Stimulated activated CD8-positive, alpha-beta memory T cell treated with anti-CD3 and anti-CD28 coated beads, Interleukin-7, amount 100 ng/mL, for 24 hours (primary cell): ENCODE data around the gene CEBPB.
"Not testable (repeated sequence)": the region's sequence is repeated elsewhere in the genome, so short reads cannot be mapped to it uniquely, and the experiment has no call there.

Experiments used
- DNase-seq: peaks from one replicate; pipeline ENCODE4 v3.0.0-alpha.2; 2020; ENCODE audit warnings: low read depth

Gene CEBPB

DNA sequence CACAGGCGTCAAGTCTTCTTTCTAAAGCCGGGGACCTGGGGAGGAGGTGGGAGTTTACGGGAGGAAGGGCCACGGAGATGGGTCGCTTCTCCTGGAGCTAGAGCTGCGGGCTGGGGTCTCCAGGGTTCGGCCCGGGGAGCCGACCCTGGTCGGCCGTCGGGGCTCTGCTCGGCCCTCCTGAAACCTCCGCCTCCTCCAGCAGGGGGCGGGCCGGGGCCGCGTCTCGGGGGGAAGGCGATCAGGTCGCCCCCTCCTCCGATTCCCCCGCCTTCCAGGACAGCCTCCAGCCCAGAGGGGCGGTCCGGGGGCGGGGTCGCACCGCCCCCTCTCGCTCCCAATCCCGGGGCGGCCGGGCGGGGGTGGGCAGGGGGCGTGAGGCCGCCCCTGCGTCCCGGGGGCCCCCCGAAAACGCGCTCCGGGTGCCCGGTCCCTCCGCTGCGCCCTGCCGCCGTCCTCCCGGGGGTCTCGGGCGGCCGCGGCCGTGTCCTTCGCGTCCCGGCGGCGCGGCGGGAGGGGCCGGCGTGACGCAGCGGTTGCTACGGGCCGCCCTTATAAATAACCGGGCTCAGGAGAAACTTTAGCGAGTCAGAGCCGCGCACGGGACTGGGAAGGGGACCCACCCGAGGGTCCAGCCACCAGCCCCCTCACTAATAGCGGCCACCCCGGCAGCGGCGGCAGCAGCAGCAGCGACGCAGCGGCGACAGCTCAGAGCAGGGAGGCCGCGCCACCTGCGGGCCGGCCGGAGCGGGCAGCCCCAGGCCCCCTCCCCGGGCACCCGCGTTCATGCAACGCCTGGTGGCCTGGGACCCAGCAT, at the start of gene CEBPB:
CEBPB (plus strand) TSS at position 580 of the 814 bp plus-strand sequence; CDS start at position 784, 204 bp downstream.
- peak; percentile 67 for DNase-seq

DNA sequence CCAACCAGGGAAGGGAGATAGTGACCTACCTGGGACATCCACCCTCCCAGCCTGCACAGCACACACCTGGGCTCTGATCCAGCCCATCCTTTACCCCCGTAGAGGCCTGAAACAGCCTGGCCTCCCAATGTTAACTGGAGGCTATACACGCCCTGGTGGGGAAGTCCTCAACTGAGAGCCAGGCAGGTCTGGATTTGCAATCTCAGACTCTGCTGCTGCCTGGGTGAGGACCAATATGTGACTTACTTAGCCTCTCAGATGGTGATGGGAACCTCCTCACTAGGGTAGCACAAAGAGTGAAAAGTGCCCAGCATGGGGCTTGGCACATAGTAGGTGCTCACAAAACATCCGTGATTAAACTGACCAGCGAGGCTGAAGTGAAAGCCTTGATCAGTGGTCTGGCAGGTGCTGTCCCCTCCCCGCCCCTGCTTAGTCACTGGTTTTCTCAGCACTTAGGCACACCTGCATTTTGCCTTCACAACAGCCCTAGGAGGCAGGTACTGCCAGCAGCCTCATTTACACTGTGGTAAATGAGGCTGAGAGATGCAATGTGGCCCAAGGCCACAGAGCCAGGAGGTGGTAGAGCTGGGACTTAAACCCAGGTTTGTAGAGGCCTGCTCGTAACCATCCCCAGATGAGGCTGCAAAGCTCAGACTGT, 49.5 kb upstream of the CEBPB start:
- DNase-seq, result no peak

DNA sequence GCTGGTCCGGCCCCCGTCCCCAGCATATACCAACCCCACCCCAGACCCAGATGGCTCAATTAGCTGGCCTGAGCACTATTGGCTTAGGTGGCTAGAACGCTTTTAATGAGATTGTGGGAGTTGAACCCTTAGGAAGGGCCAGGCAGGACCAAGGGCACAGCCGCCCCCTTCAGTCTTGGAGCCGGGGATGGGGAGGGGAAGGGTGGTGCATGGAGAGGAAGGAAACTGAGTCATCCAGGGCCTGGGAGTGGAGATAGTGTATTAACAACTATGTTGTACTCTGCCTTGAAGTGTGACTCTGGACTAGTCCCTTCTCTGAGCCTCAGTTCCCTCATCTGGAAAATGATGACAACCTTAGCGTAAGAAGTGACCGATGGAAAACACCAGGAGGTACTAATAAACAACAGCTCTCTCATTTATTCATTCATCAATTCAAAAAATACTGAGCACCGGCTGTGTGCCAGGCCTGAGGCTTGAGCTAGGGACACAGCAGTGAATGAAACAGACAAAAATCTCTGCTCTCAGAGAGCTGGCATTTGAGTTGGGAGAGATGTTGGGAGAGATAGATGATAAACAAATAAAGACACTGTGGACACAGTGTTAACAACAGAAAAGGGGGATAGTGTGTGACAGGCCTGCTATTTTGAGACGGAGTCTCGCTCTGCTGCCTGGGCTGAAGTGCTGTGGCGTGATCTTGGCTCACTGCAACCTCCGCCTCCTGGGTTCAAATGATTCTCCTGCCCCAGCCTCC, 48.6 kb upstream of the CEBPB start:
- DNase-seq, result no peak

DNA sequence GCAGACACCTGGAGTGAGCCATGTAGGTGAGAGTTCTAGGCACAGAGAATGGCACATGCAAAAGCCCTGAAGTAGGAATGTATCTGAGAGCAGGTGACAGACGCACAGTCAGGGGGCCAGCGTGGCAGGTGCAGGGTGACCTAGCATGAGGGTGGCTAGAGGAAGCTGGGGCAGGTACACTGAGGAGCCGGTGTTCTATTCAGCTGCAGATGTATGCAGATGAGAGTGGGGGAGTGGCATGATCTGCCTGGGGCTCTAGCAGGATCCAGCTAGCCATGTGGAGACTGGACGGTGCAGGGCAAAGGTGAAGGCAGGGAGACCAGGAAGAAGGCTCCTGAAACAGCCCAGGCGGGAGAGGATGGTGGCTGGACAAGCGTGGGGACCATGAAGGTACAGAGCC, 47.8 kb upstream of the CEBPB start:
- DNase-seq, result no peak

DNA sequence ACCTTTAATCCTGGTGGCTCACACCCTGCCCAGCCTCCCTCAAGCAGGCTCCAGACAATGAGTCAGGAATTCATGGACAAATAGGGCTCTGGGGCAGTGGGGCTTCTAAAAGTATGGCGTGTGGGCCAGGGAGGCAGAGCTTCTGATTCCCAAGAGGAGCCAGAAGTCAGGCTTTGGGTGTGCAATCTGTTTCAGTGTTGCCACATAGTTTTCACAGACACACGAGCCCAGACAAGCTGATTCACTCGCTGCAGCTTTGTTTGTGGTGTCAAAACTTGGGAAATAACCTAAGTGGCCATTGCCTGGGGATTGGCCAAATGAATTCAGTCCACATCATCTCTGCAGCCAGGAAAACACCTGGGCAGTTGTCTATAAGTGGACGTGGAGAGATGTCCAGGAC, 46.3 kb upstream of the CEBPB start:
- DNase-seq, result no peak

DNA sequence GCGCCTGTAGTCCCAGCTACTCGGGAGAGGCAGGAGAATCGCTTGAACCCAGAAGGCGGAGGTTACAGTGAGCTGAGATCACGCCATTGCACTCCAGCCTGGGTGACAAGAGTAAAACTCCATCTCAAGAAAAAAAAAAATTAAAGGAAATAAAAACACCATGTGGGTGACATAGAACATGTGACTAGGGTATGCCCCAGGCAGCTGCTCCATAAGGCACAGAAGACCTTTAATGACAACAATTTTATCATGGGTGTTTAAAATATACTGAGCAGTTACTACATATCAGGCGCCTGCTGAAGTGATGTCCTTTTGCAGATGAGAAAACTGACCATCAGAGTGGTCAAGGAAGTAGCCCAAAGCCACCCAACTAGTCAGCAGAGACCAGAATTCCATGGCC, 45.1 kb upstream of the CEBPB start:
- DNase-seq, result no peak

DNA sequence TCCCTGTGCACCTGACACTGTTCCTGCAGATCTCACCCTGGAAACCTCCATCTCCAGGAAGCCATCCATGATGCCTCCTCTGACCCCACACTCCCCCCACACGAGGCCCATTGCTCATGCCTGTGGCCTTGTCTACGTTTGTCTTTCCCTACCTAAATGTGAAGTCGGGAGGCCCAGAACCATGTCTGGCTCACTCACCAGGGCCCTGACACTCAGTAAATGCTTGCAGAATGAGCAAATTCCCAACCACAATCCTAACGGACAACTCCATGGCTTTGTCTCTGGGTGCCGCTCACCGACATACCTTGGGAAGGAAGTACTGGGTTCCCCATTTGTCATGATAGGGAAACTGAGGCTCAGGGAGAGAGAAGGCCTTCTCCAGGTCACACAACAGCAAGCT, 44.4 kb upstream of the CEBPB start:
- no peak for DNase-seq

DNA sequence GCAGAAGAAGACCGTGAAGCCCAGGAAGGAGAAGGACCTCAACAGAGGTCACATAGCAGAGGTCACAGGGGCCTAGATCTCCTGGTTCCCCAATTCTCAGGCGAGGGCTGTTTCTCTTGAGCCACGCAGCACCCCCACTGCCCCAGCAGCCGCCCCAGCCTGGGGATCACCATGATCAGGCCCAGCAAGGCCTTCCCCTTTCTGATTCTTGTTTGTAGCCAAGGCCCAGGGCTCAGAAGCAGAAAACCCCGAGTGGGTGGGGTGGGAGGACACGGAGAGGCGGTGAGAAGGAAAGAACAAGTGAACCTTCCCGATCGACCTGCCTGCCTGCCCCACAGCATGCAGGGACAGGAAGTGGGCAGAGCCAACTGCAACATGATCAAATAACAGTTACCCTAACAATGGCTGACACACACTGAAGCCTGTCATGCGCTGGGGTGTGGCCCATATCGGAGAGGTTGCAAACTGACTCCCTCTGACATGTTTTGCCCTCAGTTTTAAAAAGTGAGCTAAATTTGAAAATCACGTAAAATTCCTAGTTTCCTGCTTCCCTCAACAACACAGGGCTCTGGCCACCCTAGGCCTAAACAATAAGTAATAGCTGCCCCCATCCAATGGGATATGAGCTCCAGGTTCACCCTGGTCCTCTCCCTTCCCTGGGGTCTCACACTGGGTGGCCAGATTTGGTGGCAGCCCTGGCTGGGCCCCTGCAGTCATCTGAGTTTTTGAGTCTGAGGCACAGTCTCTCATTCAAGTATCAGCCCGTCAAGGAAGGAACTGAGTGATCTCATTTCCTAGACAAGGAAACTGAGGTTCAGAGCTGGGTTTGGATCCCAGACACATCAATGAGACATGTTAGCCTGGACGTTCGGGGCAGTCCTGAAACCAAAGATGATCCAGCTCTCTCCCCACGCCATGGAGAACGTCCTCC, 43.6 kb upstream of the CEBPB start:
- peak; percentile 31 for DNase-seq

DNA sequence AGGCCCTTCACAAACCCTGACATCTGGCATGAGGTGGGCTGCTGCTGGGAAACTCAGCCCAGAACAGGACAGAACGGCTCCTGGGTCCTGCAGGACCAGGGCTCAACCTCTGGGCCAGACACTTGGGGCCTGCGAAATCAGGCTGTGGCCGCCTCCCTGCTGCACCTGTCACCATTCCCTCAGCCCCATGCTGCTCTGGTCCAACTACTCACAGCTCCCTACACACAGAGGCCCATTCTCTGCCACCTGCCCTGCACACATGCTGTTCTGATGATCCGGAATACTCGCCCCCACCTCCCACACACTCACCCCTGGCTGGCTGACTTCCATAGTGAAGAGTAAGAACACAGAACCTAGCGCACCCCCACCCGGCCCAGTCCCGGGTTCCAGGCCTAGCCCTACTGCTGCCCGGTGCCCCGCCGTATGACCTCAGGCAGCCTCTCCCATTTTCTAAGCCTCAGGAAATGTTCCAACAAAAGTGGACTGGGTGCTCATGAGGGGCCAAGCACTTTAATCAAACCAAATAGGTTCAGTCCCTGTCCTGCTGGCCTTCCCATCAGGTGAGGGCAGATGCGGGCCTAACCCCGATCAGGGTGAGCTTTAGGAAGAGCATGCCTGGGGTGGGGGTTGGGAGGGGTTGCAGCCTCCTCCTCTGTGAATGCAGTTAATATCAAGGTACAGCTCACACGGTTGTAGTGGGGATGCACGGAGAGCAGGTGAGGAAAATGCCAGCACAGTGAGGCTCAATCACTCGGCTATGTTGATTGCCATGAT, 41.0 kb upstream of the CEBPB start:
- DNase-seq, result no peak

DNA sequence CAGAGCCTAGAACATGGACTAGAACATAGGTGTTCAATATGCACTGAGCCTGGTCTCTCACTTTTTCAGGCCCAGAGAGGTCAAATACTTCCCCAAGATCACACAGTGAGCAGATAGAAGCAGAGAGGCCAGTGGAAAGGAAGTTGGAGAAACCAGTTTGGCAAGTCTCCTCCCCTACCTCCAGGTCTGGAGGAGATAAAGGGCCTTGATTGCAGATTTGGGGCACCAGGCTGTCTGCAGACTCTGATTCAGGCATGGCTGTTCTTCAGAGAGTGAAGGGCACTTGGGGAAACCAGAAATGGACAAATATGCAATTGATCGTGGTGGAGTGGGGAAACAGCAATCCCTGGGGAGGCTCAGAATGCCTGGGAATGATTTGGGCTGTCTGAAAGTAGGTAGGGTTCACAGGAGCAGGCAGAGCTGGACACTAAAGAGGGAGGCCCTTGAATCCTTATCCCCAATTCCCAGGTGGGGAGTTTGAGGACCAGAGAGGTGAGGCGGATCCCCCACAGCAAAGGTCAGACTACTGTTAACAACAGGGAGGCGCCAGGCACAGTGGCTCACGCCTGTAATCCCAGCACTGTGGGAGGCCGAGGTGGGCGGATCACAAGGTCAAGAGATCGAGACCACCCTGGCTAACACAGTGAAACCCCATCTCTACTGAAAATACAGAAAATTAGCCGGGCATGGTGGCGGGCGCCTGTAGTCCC, 39.4 kb upstream of the CEBPB start:
- no peak for DNase-seq

DNA sequence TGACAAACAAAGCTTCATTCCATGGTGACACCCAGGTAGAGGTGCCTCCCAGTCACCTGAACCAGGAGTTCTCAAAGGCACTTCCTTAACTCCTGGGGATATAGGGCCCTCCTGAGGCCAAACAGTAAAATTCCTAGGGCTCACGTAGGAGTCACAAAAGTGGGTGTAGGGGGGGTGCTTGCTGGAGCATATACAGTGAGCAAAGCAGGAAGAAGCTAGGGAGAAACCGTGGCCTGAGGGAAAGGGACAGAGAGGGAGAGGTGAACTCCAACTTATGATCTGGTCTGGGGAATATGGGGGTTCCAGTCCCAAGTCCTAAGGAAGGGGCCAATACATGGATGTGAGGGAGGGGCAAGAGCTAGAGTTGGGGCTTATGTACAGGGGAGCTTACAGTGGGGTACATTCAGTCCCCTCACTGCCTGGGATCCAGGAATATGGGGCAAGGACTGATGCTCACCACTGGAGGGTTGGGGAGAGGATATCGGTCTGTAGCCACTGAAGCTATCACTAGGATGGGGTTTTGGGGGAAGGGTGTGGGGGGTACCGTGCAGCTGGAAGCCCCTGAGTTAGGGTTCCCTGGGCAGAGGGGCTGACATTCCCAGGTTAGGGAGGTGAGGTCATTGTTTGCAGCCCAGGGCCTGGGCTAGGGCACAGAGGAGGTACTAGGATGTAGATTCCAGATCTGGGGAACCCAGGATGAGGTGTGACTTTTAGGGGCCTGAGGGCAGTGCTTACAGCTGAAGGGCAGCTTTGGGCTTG, 38.1 kb upstream of the CEBPB start:
- DNase-seq, result no peak

DNA sequence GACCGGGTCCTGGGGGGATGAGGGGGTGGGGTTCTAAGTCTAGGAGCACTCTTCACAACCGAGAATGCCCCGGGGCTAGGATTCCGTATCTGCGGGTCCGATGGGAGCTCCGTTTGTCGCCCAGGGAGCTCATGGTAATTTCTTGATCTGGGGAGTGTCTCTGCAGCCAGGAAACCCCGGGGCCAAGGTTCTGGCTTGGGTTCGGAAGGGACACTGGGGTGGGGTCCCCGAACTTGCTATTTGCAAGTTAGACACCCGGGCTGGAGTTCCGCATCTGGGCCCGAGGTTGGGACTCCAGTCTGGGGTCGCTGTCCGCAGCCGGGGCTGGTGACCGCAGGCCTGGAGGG, 37.5 kb upstream of the CEBPB start:
- no peak for DNase-seq

DNA sequence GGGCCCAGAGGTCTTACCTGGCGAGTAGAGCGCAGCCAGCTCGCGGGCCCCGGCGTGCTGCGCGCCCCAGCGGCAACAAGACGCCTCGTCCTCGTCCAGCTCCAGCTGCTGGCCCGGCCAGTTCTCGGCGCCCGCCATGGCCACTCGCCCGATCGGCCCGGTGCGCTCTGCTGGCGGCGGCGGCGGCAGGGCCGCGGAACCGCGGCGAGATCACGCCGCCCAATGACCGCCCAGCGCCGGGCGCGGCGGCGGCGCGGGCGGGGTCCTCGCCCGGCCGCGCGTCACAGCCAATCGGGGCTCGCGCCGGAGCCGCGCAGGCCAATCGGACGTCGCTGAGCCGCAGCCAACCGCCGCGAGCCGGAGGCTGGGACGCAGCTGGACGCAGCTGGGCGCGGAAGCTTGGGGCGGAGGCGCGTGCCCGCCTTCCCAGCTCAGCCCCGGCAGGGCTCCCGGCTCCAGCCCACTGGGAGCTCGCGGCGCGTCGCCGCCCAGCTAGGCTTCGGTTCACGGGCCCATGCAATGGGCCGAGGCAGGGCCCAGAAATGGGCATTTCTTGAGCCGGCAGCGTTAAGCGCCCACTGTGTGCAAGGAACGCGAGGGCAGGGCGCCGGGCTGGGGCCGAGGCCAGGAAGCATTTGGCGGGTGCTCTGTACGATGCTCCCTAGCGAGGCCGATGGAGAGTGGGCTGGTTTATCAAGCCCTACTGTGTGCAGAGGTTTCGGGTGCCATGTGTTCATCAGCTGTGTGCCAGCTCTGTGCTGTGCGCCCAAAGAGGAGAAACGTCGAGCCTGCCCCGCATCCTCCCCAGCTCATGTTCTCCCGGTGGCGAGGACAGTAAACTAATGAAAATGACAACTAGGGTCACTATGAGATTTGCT, 36.9 kb upstream of the CEBPB start, which contains the start of gene PEDS1:
PEDS1 (minus strand) TSS at position 224 of the 878 bp plus-strand sequence; CDS start at position 138, 86 bp downstream.
- peak; percentile 63 for DNase-seq

DNA sequence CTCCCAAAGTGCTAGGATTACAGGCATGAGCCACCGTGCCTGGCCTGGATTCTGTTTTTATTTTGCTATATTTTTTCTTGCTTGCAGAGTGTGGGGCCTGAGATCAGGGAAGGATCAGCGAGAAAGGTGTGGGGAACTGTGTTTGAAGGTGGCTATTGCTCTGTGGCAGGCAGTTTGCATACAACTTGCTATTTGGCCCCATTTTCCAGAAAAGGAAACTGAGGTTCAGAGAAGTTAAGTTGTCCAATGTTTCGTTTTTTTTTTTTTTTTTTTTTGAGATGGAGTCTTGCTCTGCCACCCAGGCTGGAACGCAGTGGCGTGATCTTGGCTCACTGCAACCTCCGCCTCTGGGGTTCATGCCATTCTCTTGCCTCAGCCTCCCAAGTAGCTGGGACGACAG, 29.1 kb upstream of the CEBPB start:
- not testable (repeated sequence) for DNase-seq

DNA sequence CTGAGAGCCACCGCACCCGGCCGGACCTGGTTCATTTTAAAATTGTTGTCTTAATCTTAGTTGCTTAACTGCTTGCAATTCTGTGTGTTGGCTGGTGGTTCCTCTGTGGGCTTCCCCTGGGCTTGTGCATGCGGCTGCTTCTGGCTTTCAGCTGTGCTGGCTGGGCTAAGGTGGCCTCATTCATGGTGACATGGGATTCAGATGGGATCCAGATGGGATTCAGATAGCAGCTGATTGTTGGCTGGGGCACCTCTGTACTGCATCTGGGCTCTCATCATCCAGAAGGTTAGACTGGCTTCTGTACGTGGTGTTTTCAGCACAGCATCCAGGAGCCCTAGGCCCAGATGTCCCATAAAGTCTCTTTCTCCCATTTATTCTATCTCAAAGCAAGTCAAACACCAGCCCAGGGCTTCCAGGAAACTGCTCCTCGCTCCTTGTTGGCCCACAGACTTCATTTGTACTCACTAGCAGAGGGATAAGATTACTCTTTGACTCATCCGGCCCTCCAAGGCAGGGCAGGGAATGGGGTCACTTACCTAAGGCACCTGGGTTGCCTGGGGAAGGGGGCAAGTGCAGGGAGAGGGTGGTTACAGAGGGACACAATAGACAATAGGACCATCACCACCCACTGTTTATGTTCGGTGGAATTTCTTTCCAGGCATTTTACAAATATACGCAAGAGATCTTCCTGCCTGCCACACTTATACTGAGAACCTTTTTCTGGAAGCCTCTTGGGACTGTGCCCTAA, 26.9 kb upstream of the CEBPB start:
- no peak for DNase-seq

DNA sequence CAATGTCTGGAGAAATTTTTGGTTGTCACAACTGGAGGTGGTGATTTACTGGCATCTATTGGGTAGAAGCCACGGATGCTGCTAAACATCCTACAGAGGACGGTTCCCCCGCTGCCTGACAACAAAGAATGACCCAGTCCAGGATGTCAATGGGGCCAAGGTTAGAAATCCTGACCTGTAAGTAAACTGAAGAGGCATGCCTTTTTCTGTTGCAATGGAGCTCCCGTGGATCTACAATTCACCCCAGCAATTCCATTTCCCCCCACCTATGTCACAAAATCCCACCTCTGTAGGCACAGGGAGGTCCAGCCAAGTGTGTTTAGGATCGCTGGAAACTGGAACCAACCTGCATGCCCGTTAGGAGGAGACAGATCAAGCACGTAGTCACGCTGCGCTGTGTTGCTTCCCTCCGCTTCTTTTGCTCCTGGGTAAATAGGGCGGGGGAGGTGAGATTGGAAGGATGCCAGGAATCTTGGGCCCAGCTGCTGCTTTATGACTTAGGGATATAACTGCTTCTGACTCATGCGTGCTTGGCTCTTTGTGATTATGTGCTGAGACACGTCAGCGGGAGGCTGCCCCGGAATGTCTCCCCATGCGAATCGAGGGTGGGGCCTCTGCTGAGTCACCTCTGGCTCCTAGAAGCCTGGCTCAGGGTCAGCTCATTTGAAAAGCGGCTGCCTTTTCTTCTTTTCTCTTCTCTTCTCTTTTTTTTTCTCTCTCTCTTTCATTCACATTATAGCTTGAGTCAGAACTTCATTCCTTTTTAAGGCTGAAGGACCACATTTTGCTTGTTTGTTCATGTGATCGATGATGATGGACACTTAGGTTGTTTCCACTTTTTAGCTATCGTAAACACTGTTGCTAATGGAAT, 24.7 kb upstream of the CEBPB start:
- DNase-seq, result peak; percentile 54

DNA sequence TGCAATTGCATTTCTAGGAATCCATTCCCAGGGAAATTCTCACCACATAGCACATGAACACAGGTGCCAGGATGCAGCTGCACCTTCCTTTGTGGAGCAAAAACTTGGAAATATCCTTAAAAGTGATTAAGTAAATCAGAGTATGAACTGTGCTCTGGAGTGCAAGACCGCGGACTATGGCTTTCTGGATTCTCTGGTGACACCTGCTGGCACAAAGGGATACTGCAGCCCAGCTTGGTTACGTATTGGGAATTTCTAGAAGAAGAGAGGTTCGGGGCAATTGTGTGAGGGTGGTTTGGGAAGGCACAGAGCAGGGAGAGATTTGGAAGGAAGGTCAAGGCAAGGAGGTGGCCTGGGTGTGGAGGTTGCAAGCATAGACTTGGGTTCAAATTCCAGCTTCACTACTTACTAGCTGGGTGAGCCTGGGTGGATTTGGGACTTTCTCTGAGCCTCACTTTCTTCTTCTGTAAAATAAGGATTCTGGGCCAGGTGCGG, 21.3 kb upstream of the CEBPB start:
- DNase-seq, result peak; percentile 67
